HG03571 (cell line): ENCODE measurements around the gene PCDHA5.
"Not testable (repeated sequence)": the region's sequence is repeated elsewhere in the genome, so short reads cannot be mapped to it uniquely, and the experiment has no call there.

Experiments used
- ATAC-seq: cut with Tn5 transposase; IDR thresholded peaks from one replicate; pipeline ENCODE4 v1.9.1; 2021; ENCODE audit not compliant: unreplicated experiment

PCDHA5 gene

GRCh38 chr5:140822969-140823368 lies 1.6 kb downstream of the PCDHA5 start:
- not testable (repeated sequence) for ATAC-seq

- ATAC-seq, result no peak
Measured at GRCh38 chr5:140823475-140823874, 2.1 kb downstream of the PCDHA5 start.

- ATAC-seq, result no peak
Measured at GRCh38 chr5:140827704-140828361, 6.4 kb downstream of the PCDHA5 start, which contains the start of gene PCDHA6. Gene PCDHA6 (plus strand): TSS chr5:140827960. CDS start chr5:140828092, 132 bp downstream.

GRCh38 chr5:140828362-140828737 lies 6.9 kb downstream of the PCDHA5 start:
- no peak for ATAC-seq

GRCh38 chr5:140829511-140830501 lies 8.4 kb downstream of the PCDHA5 start:
- not testable (repeated sequence) for ATAC-seq

GRCh38 chr5:140833993-140834392 lies 12.6 kb downstream of the PCDHA5 start, which contains the start of gene PCDHA7:
Gene PCDHA7 (plus strand): TSS chr5:140834269. CDS start chr5:140834384, 115 bp downstream.
- no peak for ATAC-seq

GRCh38 chr5:140834439-140835008 lies 13.1 kb downstream of the PCDHA5 start:
- not testable (repeated sequence) for ATAC-seq

- ATAC-seq, result no peak
Measured at GRCh38 chr5:140835622-140836510, 14.5 kb downstream of the PCDHA5 start.

- ATAC-seq, result no peak
Measured at GRCh38 chr5:140840978-140841962, 19.9 kb downstream of the PCDHA5 start, which contains the start of gene PCDHA8. Gene PCDHA8 (plus strand): TSS chr5:140841187. CDS start chr5:140841322, 135 bp downstream.

- no peak for ATAC-seq
Measured at GRCh38 chr5:140842798-140843733, 21.7 kb downstream of the PCDHA5 start.

- not testable (repeated sequence) for ATAC-seq
Measured at GRCh38 chr5:140848139-140849102, 27.0 kb downstream of the PCDHA5 start, which contains the start of gene PCDHA9. Gene PCDHA9 (plus strand): TSS chr5:140848382. CDS start chr5:140848496, 114 bp downstream.

- not testable (repeated sequence) for ATAC-seq
Measured at GRCh38 chr5:140849831-140850634, 28.6 kb downstream of the PCDHA5 start.

GRCh38 chr5:140855772-140856674 lies 34.6 kb downstream of the PCDHA5 start, which contains the start of gene PCDHA10:
Gene PCDHA10 (plus strand): TSS chr5:140855897. CDS start chr5:140856049, 152 bp downstream.
- ATAC-seq, result no peak

- no peak for ATAC-seq
Measured at GRCh38 chr5:140857177-140857986, 36.0 kb downstream of the PCDHA5 start.
